Measurements from ENCODE around the gene FHL2.

Gene FHL2

DNA sequence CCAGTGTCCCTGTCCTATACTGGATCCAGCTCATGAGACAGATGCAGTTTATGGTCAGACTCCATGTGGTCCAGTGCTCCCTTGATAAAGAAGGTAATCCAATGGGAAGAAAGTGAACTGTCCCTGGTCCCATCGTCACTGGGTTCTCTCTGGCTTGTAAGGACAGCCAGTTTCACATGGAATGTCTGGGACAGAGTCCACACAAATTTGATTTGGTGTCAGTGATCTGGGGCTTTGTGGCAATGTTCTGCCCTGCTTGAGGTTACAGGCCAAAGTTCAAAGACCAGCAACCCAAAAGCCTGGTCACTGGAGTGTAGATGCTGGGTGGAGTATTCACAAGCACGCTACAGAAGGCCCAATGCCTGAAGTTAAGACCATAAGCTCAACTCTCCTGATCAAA lies 22.2 kb upstream of the FHL2 start:
- DNase-seq, result no peak

DNA sequence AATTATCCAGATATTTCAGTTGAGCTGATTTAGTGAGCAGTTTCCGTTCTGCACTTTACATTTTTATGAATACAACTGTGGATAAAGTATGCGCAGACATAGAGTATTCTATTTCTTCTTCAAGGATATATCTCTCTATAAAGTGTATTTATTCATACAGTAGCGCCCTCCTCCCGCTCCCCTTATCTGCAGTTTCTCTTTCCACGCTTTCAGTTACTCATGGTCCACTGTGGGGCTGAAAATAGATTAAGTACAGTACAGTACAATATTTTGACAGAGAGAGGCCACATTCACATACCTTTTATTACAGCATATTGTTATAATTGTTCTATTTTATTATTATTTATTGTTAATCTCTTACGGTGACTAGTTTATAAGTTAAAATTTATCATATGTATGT lies 19.7 kb upstream of the FHL2 start:
- DNase-seq, result no peak

DNA sequence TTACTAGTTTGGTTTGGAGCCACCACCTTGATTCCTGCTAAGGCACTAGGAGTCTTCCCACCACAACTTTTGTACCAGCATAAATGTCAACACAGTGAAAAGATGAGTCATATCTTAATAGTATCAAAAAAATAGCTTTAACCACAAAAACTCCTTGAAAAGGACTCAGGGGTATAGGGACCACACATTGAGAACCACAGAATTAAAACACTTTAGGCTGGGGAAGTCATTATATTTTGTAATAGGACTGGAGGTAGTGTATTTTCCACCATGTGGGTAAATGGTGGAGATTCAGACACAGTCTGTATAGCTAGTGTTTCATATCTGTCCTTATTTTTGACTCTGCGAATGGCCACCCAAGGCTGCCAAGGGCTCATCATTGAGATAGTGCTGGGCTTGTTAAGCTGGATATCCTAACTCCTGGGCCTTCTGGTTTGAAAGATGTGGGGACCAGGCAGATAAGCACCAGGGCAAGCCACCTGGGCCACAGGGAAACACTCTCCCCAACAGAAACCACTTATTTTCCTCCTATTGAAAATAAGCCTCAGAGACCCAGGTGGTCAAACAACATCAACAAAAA lies 19.1 kb upstream of the FHL2 start:
- DNase-seq, result no peak

DNA sequence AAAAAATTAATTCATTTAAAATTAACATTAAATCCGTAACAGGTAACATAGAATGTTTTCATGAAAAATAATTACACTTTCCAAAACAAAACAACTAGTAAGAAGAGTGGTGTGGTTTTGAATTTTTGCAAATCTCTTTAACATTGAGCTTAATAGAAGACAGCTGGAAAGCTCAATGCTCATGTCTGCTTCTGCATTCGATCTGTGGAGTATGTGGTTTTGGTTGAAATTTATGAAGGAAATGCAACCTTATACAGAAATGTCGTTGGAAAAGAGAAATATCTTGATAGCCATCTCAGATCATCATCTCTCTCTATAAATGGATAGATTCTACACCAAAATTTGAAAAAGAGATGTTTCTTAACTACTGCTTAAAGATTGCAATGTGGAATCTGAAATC lies 17.3 kb upstream of the FHL2 start:
- DNase-seq, result no peak

DNA sequence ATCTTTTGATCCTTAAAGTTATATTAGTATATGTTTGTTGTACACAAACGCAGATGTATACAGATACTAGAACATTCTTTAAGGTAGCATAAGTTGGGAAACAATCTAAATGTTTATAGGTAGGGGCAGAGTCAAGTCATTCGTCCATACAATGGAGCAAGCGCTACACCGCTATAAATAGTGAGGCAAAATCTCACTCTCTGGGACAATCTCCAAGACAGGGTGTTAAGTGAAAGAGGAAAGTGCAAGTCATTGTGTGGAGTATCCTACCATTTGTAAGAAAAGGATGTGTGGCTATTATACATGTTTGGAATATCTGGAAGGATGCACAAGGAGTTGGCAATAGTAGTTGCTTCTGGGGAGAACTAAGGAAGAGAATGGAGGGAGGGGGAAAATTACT lies 16.2 kb upstream of the FHL2 start:
- DNase-seq, result no peak

DNA sequence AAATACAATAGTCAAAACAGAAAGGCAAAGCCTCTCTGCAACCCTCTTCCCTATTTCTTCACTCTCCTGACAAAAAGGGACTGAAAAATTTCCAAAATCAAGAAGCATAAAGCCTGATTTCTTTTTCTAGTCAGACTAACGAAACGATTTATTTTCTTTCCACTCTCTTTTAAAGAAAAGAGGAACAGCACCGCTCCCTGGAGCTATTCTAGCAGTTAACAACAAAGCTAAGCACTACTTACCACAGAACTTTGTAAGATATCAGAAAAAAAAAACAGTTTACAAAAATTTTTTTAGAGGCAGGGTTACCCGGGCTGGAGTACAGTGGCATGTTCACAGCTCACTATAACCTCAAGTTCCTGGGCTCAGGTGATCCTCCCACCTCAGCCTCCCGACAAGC lies 14.4 kb upstream of the FHL2 start:
- DNase-seq, result no peak

DNA sequence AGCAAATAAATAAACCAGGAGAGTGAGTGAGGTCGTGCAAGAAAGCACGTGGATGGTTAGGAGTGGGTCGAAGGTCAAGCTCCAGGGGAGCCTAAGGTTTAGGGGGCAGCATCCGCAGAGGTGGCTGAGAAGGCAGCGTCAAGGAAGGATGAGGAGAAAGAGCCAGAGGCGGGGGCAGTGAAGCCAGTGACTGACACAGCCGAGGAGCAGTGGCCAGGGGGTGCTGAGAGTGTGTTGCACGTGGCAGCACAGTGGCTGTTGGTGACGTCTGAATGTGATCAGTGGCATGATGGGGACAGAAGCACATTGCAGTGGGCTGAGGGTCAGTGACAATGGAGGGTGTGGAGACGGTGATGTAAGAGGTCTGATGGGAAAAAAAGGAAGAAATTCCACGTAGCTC lies 13.7 kb upstream of the FHL2 start:
- no peak for DNase-seq

DNA sequence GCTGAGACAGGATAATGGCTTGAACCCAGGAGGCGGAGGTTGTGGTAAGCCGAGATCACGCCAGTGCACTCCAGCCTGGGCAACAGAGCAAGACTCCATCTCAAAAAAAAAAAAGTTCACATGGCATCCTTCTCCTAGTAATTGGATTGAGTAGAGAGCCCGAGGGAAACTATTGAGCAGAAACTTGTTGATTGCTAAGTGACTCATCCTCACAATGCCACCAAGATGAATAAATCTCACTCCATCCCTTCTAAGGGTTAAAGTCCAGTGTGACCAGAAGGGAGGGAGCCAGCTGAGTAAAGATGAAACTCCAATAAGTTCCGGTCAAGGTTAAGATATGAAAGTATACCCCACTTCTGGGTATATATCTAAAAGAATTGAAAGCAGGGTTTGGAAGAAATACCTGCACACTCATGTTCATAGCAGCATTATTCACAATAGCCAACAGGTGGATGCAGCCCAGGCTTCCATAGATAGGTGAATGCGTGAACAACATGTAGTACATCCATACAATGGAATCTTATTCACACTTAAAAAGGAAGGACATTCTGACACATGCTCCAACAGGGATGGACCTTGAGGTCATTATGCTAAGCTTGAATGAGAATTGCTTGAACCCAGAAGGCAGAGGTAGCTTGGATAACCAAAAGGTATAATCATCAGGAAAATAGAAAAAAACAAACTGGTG lies 13.0 kb upstream of the FHL2 start:
- DNase-seq, result no peak

DNA sequence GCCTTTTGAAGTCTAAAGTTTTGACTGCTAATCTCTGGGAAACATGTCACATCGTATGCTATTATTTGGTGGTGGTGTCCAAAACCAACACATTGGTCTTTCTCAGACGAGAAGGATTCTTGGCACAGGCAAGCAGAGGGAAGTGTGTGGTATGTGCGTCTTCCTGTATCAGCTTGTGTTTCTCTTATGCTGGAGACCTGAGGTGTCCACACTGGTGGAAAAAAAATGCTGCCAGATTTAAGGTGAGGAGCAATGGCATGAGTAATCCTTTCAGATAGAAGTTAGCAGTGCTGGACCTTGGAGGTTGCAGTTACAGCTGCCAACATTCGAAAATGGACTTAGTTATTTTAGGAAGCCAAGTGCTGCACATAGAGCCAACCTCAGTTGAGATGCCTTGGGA lies 11.7 kb upstream of the FHL2 start:
- DNase-seq, result no peak

DNA sequence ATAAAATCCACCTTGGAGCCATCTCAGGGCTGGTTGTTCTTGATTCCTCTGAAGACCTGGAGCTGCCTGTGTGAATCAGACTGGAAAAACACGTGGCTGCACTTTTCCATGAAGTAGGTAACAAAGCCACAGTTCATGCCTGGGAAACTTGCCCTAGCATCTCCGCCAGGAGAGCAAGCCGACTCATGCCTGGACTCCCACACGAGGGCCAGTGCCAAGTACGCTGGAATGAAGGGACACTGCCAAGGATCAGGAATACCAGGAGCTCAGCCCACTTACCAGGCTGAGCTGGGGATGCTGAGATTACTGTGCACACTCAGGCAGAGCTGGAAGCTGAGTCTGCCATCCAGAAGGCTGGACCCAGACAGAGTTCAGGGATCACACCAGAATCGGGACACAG lies 10.9 kb upstream of the FHL2 start:
- DNase-seq, result no peak

DNA sequence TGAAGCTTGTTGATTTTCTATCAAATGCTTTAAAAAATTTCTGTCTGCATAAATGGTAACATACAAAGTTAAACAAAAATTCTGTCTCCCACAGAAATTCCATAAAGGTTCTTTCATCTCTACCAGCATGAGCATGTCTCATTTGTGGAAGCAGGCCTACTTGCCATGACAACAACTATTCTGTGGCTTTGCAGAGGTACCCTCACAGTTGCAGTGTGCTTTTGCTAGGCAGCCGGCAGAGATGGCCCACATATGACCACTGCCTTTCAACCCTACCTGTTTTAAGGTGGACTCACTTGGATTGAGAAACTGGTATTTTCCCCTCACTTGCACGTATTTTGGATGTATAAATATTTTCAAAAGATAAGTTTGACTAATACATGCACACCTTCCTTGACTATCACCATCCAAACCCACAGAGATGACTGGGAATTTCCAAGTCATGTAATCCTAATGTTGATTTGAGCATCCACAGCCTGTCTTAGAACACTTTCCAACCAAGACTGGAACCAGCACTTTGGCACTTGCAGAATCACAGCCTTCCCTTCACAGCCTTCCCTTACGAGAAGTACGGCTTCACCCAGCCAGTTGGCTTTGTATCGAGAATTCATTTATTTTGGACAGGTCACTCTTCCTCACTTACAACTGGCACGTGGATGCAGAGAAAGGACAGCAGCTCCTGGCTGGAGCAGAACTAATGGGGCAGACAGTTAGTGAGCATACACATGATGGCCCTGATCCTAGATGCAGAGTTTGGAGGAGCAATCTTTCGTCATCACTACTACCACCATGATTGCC lies 9.3 kb upstream of the FHL2 start:
- no peak for DNase-seq

DNA sequence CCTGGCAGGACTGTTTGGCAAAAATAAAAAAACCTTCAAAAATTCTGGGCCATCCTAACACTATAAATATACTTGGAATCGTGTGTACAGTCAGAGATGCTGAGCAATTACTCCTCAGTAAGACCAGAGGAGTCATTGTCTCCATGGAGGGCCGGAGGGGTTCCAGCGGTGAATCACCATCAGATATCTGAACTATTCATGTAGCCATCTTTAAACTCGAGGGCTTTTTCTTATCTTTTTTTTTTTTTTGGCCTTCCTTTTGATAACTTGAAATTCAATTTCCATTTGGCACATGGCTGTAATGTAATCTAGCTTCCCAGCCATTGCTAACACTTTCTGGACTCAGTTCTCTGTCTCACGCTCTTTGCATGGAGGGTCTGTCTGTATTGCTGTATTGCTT lies 7.4 kb upstream of the FHL2 start:
- DNase-seq, result no peak

DNA sequence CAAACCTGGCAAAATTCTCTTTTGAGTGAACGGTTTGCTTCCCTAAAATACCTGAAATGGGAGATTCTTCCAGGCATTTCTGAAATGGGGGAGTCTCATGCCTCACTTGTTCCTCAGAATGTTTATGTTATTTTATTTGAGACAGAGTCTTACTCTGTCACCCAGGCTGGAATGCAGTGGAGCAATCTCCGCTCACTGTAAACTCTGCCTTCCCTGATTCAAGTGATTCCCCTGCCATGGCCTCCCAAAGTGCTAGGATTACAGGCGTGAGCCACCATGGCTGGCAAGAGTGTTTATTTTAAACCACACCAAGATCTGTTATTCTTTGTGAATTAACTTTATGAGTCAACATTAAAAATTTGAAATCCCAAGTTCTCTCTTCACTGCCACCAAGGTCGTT lies 6.4 kb upstream of the FHL2 start:
- DNase-seq, result no peak

DNA sequence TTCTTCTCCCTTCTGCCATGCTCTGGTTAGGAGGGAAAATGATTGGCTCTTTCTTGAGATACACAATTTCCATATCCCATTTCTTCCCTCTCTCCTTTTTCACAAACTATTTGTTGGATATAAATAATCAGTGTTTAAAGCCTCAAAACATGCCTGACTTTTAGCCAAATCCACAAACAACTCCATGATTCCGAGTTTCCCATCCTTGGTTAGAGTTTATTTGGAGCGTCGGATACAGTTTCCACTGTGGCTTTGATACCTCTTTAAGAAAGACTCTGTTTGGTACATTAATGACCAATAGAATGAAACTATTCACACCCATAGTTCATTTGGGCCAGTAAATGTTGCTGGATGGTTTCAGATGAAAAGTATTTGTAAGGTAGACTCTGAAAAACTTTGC lies 5.9 kb upstream of the FHL2 start:
- DNase-seq, result no peak

DNA sequence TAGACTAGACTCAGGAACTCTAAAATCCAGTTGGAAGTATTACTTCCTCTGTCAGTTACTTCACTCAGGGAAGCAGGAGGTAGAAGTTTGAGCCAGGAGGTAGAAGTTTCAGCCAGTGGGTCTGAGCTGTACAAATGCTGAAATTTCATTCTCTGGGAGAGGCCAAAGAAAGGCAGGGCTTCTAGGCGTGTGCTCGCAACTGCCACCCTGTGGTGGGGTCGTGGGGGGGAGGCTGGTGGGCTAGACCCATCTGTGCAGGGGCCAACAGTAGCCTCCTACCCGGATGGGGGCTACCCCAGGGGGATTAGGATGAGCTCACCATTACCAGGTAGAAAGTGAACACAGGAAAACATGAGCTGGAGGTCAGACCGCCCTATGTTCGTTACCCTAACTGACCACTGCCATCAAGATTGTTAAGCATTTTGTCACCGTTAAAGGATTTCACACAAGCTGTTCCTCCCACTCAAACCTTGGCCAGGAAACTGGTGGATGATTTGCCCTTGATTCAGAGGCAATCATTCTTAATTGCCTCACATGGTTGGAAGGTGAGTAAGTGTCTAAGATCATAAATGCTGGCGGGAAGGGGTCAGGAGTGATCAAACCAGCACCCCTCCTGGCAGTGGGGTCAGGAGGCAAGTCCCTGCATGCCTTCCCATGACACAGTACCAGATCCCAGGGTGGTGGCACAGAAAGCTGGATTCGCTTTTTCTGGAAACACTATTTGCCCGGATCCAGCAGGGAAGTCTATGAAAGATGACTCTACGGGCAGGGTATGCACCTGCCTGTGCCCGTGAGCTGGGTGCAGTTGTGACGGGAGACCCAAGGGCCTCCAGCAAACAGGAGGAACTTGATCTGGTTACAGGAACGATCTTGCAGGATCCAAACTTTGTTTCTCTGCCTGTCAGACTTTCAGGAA lies 5.2 kb upstream of the FHL2 start:
- no peak for DNase-seq

DNA sequence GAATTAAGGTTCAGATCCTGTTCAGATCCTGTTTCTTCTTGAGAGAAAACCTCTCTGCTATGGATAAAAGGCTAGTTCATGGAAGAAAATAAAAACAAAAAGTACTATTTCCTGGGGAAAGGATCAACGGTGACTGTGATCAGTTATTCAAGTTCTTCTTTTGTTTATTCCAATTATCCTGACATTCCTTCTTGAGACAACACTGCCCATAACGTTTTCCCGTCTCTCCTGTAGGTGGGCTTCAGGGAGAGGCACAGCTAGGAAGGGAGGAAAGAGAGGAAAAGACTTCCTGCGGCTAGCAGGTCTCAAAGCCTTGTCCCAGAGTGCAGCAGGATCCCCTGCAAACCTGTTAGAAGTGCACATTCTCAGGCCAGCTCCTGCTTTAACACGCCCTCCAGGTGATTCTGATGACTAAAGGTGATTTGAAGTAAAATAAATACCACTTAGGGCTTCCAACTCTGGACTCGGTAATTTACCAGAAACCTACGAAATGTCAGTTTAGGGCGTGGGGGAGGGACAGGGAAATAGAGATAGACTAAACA lies 4.5 kb upstream of the FHL2 start:
- DNase-seq, result no peak

DNA sequence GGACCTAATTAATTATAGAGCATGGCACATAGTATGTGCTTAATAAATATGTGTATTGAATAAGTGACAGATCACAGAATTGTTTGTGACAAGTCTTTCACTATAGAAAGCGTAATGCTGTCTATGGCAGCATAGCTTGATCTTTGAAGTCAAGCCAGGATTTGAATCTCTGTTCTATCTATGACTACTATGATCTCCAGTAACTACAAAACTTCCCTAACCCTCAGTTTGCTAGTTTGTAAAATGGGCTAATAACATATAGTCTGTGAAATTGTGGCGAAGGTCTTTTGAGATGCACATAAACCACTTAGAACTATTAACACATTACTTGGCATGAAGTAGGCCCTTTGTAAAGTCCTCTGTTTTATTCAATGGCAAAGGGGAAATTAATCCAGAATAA lies 4.0 kb upstream of the FHL2 start:
- DNase-seq, result no peak

DNA sequence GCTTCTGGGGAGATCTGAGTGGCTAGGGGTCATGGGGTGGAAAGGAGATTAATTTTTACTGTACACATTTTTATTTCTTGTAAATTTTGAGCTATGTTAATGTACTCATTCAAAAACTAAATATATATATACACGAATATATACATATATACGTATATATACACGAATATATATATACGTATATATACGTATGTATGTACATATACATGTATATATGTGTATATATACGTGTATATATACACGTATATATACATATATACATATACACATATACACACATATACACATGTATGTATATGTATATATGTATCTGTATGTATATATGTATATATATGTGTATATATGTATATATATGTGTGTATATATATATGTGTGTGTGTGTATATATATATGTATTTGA lies 3.0 kb upstream of the FHL2 start:
- DNase-seq, result no peak

DNA sequence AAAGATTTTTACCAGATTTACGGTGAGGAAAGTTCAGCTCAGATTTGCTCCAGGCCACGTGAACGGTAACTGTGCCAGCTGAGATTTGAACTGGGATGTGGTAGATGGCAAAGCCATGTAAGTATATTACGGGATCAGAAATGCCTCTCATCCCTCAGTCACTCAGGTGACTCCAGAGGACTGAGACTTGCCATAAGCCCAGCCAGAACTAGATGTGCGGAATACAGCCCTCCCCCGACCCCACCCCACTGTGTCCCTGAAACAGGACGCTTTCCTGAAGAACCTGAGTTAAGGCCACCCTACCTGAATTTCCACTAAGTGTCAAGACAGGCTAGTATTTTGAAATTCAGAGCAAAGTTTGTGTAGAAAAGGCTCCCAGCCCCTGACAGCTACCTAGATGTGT lies 1.3 kb upstream of the FHL2 start:
- no peak for DNase-seq

DNA sequence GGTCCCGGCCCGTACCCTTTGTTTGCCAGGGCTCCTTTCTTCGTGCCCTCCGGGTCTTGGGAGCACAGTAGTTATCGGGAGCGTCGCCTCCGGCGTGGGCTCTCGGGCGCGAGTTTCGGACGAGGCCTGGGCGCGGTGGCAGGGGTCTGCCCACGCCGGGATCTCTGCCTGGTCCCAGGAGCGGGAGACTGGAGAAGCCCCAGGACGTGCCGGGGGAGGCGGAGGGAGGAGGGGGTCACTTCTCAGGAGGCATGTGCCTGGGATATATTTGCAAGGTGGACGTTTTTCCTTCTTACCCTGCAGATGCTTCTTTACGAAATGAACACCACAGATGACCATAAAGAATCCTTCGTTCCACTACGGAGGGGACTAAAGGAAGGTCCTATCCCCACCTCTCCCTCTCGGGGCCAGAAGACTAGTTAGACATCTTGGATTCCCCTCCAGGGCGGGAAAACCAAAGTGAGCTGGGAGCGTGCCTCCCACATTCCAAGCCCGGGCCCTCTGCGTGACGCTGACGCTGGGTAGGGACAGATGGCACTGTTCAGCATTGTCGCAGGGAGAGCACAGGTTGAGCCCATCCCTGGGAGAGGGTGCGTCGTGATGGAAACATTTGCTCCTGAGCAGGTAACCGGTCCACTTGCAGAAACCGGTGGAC lies 483 bp upstream of the FHL2 start:
- DNase-seq, result no peak

DNA sequence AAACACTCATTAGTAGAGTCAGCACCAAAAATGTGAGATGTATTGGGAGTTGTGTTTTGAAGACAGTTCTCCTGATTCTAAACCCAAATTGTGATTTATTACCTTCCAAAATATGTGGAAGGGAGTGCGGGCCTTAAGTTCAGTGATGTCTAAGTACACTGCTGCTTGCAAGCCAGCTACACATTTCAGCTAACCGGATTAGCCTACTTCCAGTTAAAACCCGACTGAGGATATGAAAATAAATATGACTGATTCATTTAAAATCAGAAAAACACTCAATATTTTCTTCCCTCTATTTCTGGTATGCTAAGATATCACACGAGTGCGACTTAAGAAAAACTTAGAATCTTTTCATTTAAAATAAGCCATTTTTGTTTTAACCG lies 907 bp downstream of the FHL2 start:
- no peak for DNase-seq

DNA sequence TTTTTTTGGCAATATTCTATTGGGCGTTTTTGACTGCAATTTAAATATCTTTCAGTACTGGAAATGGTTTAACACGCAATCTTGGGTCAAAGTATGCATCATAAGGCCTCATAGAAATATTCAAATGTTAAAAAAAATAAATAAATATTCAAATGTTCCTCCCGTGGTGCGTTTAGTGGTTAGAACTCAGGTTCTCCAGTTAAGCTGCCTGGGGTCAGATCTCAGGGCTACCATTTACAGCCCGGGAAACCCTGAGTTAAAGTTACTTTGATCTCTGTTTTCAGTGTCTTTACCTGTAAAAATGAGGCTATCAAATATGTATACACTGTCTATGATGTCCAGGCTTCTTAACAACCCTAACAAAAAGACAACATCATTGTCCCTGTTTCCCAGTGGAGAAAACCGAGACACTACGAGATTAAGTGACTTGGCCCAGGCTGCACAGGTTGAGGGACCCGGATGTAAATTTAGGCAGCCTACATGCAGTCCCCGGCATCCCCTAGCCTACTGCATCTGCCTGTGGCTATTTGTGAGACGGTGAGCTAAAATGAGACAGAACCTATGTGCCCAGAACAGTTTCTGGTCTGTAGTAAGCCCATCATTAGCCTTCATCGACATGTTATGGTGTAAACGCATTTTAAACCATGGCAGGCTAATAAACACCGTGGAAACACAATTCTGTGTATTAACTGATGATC lies 1.7 kb downstream of the FHL2 start:
- DNase-seq, result no peak

All from DMS79 (cell line).